Right lung (tissue), 5 donors: ENCODE measurements around the gene PLEKHG5. TPM values are rescaled to one million over a fixed set of nuclear protein-coding genes. Genes with fewer than 3 reads are reported as not detected.
A peak's percentile ranks its signal among the peaks of the same experiment; 100 is the strongest.

ENCODE experiments used
- DNase-seq, 2 donors: peaks; one replicate each; pipeline ENCODE4 v3.0.0-alpha.2; 2013
- polyA plus RNA-seq, 5 donors: library from polyadenylated mRNA; unstranded; fragments of 120-200 nt; gene quantifications; one replicate each; pipeline versions ENCODE4 v1.2.1 to v1.2.3, GENCODE V29; 2013; ENCODE audit warnings: inconsistent platforms in 1 of 5, low replicate concordance in 1 of 5; ENCODE audit not compliant: insufficient read length in 5 of 5, insufficient read depth in 1 of 5

The PLEKHG5 gene
- polyA plus RNA-seq, 5 donors: 20.0 to 33.7 (median 28.7) TPM

DNA sequence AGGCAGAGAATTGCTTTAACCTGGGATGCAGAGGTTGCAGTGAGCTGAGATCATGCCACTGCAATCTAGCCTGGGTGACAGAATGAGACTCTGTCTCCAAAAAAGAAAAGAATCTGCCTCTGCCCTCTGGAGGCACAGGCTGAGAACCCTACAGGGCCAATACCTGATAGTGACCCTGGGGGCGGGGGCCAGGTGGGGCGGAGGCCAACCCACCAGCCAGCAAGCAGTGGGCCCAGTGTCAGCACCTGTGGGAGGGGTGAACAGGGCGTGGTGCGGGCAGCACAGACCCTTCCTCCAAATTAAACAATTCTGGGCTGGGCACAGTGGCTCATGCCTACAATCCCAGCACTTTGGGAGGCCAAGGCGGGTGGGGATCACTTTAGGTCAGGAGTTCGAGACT, 19.0 kb upstream of the PLEKHG5 start:
- DNase-seq: no peak

DNA sequence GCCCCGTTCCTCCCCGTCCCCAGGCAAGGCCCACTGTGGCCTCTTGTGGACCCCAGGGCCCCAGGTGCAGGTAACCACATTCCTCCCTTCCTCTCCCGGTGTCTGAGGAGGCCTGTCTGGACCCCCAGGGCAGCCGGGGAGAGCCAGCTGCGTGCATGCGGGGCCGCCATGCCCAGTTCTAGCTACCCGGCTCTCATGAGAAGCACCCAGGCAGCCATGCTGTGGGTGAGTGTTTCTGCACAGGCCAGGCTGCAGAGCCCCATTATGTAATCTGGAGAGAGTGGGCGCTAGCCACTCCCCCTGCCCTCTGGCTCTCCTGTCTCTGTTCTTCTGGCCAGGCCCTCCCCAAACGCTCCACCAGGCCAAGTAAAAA, 18.4 kb upstream of the PLEKHG5 start:
- DNase-seq: no peak

DNA sequence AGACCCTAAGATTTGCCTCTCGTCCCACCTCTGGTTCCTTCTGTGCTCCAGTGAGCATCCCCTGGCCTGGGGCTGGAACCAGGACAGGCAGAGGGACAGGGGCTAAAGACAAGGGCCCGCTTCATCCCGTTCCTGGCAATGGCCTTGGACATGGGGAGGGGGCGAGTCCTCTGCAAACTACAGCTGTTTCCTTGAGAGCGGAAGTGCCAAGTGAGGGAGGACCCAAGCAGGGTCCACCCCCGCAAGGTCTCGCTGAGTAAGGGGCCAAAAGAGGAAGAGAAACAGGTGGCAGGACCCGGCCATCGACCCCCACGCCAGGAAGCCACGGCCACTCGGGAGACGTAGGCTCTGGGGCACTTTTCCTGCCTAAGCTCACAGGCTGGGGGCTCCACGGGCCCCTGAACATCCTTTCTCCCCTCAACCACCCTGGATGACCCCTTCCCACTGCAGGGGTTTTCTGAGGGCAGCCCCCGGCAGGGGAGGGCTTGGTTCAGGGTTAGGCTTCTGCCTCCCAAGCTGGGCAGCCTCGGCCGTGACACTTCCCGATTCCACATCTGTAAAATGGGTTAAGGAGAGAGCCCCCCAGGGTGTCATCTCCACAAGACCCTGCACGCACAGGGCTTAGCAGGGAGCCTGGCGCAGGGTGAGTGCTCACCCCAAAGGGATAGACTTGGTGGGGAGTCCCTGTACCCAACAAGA, 17.9 kb upstream of the PLEKHG5 start:
- no peak for DNase-seq

DNA sequence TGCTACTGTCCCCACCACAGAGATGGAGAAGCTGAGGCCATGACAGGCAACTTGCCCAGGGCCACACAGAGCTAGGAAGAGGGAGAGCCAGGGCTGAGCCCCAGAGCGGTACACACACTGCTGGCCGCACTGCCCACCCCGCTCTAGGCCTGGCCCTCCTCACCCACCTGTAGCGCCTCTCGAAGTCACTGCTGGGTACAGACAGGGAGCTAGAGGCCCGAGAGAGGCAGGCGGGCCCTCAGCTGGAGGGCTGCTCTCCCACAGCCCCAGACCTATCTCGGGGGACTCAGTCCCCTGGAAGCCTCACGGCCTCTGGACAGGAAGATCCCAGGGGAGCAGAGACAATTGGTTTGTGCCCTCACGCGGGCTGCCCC, 17.3 kb upstream of the PLEKHG5 start:
- no peak for DNase-seq

DNA sequence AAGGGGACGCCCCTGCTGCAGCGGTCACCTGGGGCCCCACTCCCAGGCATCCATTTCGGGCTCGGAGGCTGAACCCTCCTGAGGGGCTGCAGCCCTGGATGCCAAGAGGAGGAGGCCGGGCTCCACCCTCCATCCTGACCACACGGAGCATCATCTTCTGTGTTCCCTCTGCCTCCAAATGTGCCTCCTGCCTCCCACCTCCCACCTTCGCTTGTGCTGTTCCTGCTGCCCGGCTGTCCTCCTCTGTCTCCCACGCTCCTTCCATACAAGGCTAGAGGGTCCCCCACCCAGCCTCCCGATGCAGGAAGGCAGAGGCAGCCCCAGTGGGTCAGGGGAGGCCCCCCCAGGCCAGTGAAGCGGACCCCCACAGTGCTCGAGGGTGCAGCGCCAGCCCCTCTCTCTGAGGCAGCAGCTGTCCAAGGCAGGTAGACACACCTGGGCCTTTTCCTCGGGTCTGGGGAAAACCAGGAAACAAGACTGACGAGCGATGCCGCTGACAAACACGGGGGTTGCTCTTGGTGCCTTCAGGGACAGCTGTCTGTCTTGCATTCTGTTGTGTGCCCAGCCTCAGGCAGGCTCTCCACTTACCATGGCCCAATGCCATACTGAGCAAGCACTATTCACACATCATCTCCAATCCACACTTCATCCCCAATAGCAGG, 16.8 kb upstream of the PLEKHG5 start:
- no peak for DNase-seq

DNA sequence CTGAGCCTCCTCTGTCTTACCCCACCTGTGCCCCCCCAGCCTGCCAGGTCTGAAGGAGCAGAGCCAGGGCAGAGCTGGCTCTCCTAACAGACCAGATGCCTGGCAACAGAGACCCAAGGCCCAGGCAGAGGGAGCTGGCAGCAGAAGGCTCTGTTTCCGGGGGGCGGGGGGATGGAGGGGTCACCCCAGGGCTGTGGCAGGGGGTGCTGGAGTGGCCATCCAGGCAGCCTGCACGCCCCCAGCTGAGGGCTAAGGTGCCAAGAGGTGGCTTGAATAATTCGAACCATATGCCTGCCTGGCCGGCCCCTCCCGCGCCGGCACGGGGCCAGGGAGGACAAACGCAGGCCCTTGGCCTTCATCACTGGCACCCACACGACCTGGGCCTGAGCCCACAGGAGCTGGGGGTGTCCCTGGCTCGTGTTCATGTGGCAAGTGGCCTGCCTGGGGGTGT, 16.0 kb upstream of the PLEKHG5 start:
- DNase-seq: no peak

DNA sequence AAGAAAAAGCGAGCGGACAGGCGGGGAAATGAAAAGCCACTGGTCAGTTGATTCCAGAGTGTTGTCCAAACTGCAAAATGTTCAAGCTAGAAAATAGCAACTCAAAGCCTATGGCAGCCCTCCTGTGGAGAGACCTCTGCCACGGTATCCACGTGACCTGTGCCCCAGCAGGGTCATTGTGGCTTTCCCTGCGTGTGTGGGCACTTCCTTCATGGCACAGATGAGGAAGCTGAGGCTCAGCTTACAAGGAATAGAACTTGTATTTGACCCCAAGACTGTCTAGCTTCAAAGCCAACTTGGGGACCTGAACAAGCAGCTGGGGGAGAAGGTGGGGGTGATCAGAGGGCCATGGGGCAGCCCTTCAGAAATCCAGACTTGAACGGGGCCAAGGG, 15.6 kb upstream of the PLEKHG5 start:
- no peak for DNase-seq

DNA sequence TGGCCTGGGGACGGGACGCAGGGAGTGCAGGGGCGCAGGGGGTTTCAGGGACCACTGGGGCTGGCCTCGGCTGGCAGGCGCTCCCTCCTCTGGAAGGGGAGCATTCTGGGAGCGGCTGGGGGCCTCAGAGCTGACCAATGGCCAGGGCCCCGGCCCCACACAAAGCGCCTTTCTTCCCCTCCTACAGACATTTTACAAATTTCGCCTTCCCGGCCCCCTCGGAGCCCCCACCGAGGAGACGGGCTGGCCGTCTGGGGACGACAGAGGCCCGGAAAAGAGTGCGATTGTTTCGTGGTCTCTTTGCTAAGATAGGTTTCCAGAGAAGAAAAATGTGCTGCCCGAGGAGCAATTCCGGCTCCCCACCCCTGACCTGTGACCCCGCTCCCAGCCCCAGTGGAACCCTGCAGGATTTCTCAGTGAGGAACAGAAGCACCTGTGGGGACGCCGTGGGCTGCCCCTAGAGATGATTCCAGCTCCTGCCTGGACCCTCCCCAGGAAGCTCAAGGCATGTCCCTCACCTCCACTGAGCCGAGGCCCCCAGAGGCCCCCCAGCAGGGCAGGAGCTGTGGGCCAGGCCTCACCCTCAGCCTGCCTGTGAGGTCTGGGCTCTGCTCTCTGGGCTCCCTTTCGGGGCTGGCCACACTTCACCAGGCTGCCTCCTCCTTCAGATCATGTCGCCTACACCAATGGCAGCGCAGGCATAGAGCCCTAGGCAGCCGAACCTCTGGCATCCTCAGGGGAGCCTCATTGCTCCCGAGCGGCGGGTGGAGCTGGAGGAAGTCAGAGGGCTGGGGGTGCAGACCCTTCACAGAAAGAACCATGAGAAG, 15.0 kb upstream of the PLEKHG5 start:
- no peak for DNase-seq

DNA sequence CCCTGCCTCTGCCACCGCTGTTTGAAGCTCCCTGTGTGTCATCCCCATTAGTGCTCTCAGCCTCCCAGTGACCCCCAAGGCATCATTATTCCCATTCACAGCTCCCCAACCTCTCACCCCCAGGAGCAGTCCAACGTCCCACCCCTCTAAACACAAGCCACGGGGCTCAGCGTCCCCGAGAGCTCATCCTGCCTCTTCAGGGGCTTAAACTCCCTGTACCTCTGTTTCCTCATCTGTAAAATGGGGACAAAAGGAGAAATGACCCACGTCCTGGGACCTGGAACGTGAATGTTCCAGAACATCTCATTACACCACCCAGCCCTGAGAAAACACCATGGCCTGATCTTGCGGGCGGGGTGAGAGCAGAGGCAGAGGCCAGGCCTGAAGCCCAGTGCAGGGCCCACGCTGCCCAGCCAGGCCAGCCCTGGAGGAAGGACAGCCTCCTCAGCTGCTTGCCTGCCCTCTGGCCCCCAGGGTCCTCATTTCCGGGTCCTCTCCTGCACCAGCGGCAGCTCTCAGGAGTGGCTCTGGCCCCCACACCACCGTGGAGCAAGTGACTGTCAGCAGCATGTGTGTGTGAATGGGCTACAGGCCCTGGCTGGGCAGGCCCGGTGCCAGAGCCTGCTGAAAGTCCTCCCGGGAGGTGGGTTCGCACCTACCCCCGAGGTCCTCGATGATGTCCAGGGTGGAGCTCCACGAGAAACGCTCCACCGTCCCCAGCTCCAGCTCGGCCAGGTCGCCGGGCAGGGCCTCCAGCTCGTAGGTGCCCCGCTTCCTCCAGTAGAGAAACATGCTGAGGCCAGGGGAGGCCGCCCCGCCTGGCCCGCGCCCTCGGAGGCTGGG, 14.1 kb upstream of the PLEKHG5 start:
- DNase-seq: no peak

DNA sequence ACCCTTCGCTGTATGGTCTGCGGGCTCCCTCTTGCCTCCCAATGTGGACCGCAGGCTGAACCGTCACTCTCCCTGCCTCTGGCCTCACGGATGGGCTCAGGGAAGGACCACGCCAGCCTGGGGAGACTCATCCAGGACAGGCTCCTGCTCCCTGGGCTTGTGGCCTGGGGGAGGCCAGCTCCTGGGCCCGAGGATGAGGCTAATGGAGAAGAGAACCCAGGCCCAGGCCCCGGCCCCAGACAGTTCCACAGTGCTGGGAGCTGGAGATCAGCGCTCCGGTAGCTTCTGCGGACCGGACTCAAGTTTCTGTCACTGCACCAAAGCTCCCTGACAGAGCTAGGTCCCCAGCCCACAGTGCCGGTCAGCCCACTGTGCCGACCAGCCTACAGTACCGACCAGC, 13.4 kb upstream of the PLEKHG5 start:
- no peak for DNase-seq

DNA sequence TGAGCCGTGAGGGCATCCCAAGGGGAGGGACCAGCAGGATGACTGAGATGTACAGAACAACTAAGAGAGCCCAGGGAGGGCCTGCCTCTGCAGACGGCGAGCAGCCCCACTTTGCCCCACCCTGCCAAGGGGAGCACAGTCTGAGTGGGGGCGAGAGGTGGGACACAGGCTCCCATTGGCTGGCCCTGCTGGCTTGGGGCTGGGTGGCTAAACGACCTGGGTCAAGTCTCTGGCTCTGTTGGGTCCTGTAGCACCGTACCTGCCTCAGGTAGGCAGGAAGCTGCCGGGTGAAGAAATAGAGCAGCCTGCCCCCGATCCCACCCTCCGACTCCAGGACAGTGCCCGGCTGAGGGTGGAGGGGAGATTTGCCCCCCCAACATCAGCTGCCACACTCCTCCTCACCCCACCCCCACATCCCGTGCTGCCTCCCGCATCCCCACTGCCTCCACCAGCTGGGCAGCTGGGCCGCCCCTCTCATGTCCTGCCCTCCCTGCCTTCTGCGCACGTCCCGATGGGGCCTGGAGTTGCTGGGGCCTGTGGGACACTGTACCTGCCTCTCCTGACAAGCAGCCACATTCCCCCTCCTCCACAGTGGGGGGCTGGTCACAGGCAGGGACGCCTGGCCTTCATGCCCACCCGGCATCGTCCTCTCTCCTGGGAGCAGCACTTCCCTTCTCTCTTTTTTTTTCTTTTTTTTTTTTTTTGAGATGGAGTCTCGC, 12.6 kb upstream of the PLEKHG5 start:
- no peak for DNase-seq

DNA sequence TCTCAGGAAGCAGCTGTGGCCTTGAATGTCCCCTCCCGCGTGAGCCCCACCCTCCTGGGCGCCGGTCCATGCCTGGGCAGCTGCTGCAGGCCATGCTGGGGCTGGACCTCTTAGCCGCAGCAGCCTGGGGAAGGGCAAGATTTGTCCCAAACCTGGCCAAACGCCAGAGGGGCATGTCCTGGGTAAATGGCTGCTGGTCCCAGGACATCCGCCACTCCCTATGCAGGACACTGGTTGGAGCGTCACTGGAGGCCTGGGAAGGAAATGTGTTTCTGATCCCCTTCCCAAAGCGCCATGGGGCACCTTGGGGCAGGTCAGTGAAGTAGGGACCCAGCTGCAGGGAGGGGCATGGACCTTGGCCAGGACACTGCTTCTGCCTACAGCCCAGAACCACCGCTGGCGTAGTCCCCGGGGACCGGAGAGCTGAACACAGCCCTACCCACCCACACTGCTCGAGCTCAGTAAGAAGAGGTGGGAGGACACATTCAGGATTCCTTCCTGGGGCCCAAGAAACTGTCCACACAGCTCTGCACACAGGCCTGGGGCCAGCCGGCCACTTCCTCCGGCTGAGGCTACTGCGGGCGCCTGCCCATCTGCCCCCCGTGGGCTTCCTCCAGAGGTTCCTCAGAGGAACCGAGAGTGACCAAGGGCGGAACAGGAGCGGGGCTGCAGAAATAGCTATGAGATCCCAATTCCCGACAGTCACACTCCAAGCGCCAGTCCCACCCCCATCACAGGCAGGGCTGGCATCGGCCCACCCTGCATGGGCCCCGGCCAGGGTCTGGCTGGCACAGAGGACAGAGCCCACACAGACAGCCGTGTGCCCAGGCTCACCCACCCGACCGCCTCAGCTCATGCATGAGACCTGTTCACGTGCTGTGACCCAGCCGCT, 10.8 kb upstream of the PLEKHG5 start:
- no peak for DNase-seq

DNA sequence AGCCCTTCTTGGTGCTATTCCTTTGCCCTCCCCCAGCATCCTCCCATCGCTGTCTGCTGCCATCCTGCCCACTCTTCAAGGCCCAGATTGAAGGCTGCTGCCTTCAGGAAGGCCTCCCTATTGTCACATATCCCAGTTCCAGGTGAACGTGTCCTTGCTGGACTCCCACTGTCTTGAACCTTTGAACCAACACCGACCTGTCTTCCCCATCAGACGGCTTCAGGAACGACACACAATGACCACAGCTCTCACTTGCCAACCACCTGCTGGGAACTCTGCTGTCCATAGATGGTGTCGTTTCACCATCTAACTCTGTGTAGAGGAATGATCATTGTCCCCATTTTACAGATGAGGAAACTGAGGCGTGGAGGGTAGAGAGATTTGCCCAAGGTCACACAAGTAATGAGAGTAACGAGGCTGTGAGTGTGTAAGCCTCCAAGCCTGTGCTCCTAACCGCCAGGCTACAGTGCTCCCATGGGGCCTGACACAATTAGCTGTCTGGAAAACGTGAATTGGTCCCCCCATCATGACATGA, 9.9 kb upstream of the PLEKHG5 start:
- no peak for DNase-seq

DNA sequence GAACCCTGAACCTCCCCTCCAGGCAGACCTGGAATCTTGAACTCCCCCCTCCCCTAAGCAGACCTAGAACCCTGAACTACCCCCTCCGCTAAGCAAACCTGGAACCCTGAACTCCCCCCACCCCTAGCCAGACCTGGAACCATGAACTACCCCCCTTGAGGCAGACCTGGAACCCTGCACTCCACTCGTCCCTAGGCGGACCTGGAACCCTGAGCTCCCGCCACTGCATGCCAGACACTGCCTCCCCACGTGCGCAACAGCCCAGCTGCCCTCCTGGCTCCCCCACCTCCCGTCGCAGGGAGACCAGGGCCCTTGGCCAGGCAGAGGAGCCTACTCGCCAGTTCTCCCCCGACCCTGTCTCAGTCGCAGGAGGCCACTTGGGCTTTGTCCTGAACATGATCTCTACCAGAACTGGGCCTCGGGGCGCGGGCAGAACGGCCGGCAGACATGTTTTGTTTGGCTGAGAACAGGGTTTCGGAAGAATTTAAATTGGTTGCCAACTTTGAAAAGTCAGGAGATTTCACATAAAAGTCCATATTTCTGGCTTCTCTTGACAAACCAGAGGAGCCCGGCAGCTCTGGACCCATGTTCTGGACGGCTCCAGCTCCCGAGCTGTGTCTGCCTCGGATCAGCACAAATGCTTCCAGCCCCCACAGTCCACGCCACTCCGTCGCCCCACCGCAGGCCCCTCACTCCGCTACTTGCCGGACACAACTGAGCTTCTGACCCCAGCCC, 9.2 kb upstream of the PLEKHG5 start:
- no peak for DNase-seq

DNA sequence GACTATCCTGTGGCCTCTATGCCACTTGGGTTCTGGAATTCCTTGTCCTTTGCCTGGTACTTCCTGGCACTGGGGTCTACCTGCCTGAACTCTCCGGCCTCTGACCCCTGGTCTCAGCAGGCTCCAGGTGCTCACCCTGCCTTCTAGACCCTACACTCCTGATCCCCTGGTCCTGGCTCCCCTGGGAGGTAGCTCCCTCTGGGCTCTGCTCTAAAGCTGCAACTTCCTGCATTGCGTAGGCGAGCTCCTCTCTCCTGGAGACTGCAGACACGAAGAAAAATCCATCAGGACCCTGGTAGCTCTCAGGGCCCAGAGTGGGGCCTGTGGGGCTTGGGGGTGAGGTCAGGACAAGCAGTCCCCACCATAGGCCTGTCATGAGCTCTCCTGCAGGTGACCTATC, 7.8 kb upstream of the PLEKHG5 start:
- DNase-seq: no peak

DNA sequence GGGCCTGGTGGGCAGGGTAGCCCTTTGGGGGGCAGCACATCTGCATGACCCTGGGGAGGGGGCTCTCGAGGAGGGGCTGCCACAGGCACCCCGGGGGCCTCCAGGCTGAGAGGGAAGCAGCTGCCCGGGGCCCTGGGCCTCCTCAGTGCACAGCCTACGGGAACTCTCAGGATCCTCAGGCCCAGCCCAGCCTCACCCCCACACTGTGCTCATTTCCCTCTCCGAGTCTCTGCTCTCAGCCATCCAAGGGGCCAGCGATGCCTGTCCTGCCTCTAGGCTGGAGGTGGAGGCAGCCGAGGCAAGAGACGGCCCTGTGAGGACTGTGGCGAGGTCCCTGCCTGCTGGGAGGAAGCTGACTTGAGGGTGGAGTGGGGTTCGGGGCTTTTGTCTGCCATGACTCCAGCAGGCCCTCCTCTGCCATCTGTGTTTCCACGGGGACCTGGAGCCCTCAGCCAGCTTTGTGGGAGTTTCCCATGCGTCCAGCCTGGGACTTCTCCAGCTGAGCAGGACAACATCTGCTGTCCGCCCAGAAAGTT, 7.2 kb upstream of the PLEKHG5 start:
- no peak for DNase-seq

DNA sequence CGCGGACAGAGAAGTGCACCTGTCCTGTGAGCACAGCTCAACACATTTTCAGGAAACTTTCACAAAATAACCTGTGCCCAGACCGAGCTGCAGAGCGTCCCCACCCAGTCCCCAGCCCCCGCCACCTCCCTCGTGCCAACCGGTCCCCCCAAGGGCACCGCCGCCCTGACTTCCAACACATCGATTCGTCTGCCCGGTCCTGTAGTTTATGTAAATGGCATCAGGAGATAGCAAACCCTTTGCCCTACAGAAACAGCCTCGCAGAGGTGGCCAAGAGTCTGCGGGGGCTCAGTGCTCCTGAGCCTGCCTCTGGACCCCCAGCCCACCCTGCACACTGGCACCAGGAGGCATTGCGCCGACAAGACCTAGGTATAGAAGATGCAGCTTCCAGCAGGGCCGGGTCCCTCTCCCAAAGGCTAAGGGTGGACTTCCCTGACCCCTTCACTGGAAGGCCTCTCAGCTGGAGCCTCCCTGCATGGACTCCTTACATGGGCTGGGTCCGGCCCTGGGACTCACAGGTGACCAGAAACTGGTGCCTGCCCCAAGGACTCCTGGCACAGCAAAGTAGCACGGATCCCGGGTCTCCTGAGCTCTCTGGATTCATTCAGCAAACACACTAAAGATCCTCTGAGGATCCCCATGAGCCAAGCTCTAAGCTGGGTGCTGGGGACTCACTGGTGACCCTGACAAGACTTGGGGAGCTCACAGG, 6.6 kb upstream of the PLEKHG5 start:
- DNase-seq: no peak

DNA sequence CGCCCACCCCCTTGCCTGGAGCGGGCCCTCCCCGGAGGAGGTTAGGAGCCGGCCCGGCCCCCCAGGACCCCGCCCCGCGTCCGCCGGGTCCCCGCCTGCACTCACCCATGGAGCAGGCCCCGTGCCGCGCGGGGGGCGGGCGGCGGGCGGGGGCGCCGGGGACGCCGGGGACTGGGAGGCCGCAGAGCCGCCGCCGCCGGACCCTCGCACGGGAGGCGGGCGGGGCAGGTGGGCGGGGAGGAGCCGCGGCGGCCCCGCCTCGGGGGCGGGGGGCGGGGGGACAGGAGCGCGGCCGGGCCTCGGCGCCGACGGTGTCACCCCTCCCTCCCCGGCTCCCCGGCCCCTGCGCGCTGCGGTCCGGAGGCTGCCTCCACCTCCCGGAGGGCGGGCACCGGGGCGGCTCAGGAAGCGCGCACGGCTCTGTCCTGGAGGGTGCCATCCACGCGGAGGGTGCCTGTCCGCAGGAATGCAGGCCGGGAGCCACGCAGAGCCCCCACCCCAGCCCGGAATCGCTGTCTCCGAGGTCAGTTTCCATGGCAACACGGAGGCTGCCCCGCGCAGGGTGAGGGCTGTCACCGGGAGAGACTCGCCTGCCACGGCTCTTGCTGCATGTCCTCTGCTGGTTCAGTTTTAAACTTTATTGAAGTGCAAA, 5.9 kb upstream of the PLEKHG5 start:
- DNase-seq: peak in 1 of 2 donors; percentile 33
